PC-3 (cell line): ENCODE measurements around the gene IL17D. TPM values are rescaled to one million over a fixed set of nuclear protein-coding genes. Genes with fewer than 3 reads are reported as not detected.
"Not testable (repeated sequence)": the region's sequence is repeated elsewhere in the genome, so short reads cannot be mapped to it uniquely, and the experiment has no call there.

Experiments
- ATAC-seq: fragments of 200-7000 bp; cut with Tn5 transposase; 2 replicates; pipeline ENCODE4 v1.9.1; 2020; ENCODE audit warnings: mild to moderate bottlenecking, moderate library complexity
- BruUV-seq: library from RNA; stranded (reverse); fragments of 400-500 nt; replicated peaks from 2 replicates; lab custom pipeline; 2021; lab: Mats Ljungman, UMichigan
- CTCF ChIA-PET: fragments of 300-600 bp; sonication (Branson Sonifier 250); formaldehyde crosslinking; loops from one replicate; lab custom pipeline; 2022; ENCODE audit warnings: antibody characterized with exemption; lab: Charles Lee
- POLR2A ChIA-PET: fragments of 300-600 bp; sonication (Branson Sonifier 250); formaldehyde crosslinking; loops from one replicate; lab custom pipeline; 2022; ENCODE audit warnings: antibody characterized with exemption; ENCODE audit not compliant: unreplicated experiment; lab: Charles Lee
- DNase-seq: peaks from one replicate; pipeline ENCODE4 v3.0.0-alpha.2; 2015
- H2AFZ ChIP-seq: fragments of 300-600 bp; sonication (generic); 2 replicates; pipeline ENCODE4 v1.6.0; 2016; ENCODE audit warnings: antibody characterized with exemption, low read length
- H3F3A ChIP-seq: fragments of 300-600 bp; sonication (generic); one replicate; pipeline ENCODE4 v1.6.0; 2017; ENCODE audit warnings: antibody characterized with exemption, low read length, control low read depth, mild to moderate bottlenecking; ENCODE audit not compliant: unreplicated experiment
- H3K27ac ChIP-seq: fragments of 300-600 bp; sonication (generic); 2 replicates; pipeline ENCODE4 v1.5.1; 2016; ENCODE audit warnings: mild to moderate bottlenecking, low read length
- H3K27me3 ChIP-seq: fragments of 300-600 bp; sonication (generic); 2 replicates; pipeline ENCODE4 v1.6.1; 2016; ENCODE audit warnings: low read length, mixed read lengths
- H3K36me3 ChIP-seq: fragments of 300-600 bp; sonication (generic); 2 replicates; pipeline ENCODE4 v1.6.1; 2016; ENCODE audit warnings: low read depth, mixed run types, low read length, mixed read lengths
- H3K4me1 ChIP-seq: fragments of 300-600 bp; sonication (generic); 2 replicates; pipeline ENCODE4 v1.5.1; 2016; ENCODE audit warnings: low read length; ENCODE audit not compliant: insufficient read depth
- H3K4me2 ChIP-seq: fragments of 300-600 bp; sonication (generic); 2 replicates; pipeline ENCODE4 v1.6.0; 2016; ENCODE audit warnings: low read length
- H3K4me3 ChIP-seq: fragments of 300-600 bp; sonication (generic); 2 replicates; pipeline ENCODE4 v1.5.1; 2016; ENCODE audit warnings: mild to moderate bottlenecking, low read length, mixed read lengths
- H3K79me2 ChIP-seq: fragments of 300-600 bp; sonication (generic); 2 replicates; pipeline ENCODE4 v1.6.1; 2017; ENCODE audit warnings: low read length, mixed read lengths
- H3K9ac ChIP-seq: fragments of 300-600 bp; sonication (generic); 2 replicates; pipeline ENCODE4 v1.6.0; 2016; ENCODE audit warnings: mild to moderate bottlenecking, low read length
- H3K9me2 ChIP-seq: fragments of 300-600 bp; sonication (generic); replicated peaks from 2 replicates; pipeline ENCODE4 v1.6.1; 2016; ENCODE audit warnings: mixed run types, low read length, mixed read lengths
- H3K9me3 ChIP-seq: fragments of 300-600 bp; sonication (generic); 2 replicates; pipeline ENCODE4 v1.6.1; 2016; ENCODE audit warnings: low read length, mixed read lengths
- H4K20me1 ChIP-seq: fragments of 300-600 bp; sonication (generic); 2 replicates; pipeline ENCODE4 v1.6.1; 2016; ENCODE audit warnings: low read length, mixed read lengths
- CTCF ChIP-seq: fragments of 300-600 bp; sonication (generic); conservative IDR thresholded peaks from 2 replicates; pipeline ENCODE4 v1.5.1; 2017; ENCODE audit warnings: antibody characterized with exemption, low read depth, mild to moderate bottlenecking, low read length
- EZH2 ChIP-seq: fragments of 300-600 bp; sonication (generic); IDR thresholded peaks from one replicate; pipeline ENCODE4 v1.6.1; 2017; ENCODE audit warnings: antibody characterized with exemption, mild to moderate bottlenecking, low read length; ENCODE audit not compliant: unreplicated experiment
- EZH2phosphoT487 ChIP-seq: fragments of 300-600 bp; sonication (generic); IDR thresholded peaks from 2 replicates; pipeline ENCODE4 v1.6.1; 2018; ENCODE audit warnings: mild to moderate bottlenecking, antibody characterized with exemption, low read length, borderline replicate concordance
- intact Hi-C: fragments of 100-400 bp; cut with micrococcal nuclease; formaldehyde crosslinking; loops from 2 replicates; pipeline ENCODE4 v1.9.0; 2023
- total RNA-seq: library from RNA; depleted of rRNA; stranded (reverse); fragments of >200 nt; gene quantifications from 2 replicates; pipeline ENCODE4 v1.2.3, GENCODE V29; 2014

Gene IL17D
- total RNA-seq, 1 experiment from 2014 or later, result 1.1 TPM

DNA sequence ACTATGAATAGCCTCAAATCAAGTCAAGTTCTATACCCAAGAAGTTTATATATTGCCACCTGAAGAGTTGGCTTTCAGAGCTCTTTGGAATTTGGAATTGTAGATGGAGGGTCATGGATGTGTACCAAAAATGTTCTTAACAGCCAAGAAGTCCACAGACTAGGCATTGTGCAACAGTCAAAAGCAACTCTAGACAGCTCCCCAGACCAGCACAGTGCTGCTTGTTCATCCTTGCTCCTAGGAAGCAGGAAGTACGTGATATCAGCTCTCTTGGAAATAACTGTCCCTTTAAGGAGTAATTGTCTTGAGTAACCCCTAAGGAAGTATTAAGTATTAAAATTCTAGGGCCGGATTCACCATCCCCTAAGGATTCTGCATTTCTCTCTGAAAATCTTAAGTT, 30.7 kb upstream of the IL17D start:
- no peak for TF ChIP-seq CTCF
- TF ChIP-seq EZH2, result no peak
- no peak for TF ChIP-seq EZH2phosphoT487
- ATAC-seq (no peak), DNase-seq (no peak)
- Histone ChIP-seq H3F3A (no peaks in the 10 kb centered on the region), H3K4me3 (no peak overlapping the region), H3K27ac (no peak overlapping the region), H3K4me1 (no peaks in the 10 kb centered on the region), H4K20me1 (no peaks in the 10 kb centered on the region), H3K9me3 (no peaks in the 10 kb centered on the region), H3K4me2 (no peak overlapping the region), H3K9ac (no peak overlapping the region), H3K79me2 (no peaks in the 10 kb centered on the region), H3K36me3 (no peaks in the 10 kb centered on the region), H2AFZ (no peak overlapping the region), H3K27me3 (no peaks in the 10 kb centered on the region), H3K9me2 (no peaks in the 10 kb centered on the region)
- ChIA-PET CTCF (no interaction called here), POLR2A (no interaction called here)
- intact Hi-C loops, result no loop called here
- BruUV-seq, result no TSS peak

- Histone ChIP-seq H3K36me3 (no peaks in the 10 kb centered on the region), H3K9me3 (no peaks in the 10 kb centered on the region), H2AFZ (no peak overlapping the region), H3K4me3 (no peak overlapping the region), H3K4me2 (no peak overlapping the region), H3K27ac (no peak overlapping the region), H3K79me2 (no peaks in the 10 kb centered on the region), H3K9ac (no peak overlapping the region), H3K4me1 (no peaks in the 10 kb centered on the region), H3K9me2 (no peaks in the 10 kb centered on the region), H4K20me1 (no peaks in the 10 kb centered on the region), H3F3A (no peaks in the 10 kb centered on the region), H3K27me3 (no peaks in the 10 kb centered on the region)
- ChIA-PET POLR2A (no interaction called here), CTCF (no interaction called here)
- intact Hi-C loops, result no loop called here
- no peak for ATAC-seq
- TF ChIP-seq CTCF (no peak), EZH2phosphoT487 (no peak), EZH2 (no peak)
- no TSS peak for BruUV-seq
- DNase-seq, result no peak
These were observed 29.8 kb upstream of the IL17D start for GRCh38 chr13:20673715-20674114.

- ATAC-seq (0 out of 2 replicates have a peak, but pooled peaks have one; percentile 11), DNase-seq (no peak)
- no peaks in the 10 kb centered on the region for H4K20me1 ChIP-seq
- no peaks in the 10 kb centered on the region for H3K36me3 ChIP-seq
- no peaks in the 10 kb centered on the region for H3K9me3 ChIP-seq
- H3K79me2 ChIP-seq, result no peaks in the 10 kb centered on the region
- intact Hi-C loops, result no loop called here
- no peak overlapping the region for H2AFZ ChIP-seq
- ChIA-PET CTCF (no interaction called here), POLR2A (no interaction called here)
- H3K4me3 ChIP-seq, result no peak overlapping the region
- peaks cover 4% of the 10 kb centered on the region; the same call in 1 of the 2 replicates for H3K4me1 ChIP-seq
- H3K9me2 ChIP-seq, result no peaks in the 10 kb centered on the region
- no peak for TF ChIP-seq EZH2
- TF ChIP-seq CTCF, result no peak
- TF ChIP-seq EZH2phosphoT487, result no peak
- H3K9ac ChIP-seq, result no peak overlapping the region
- BruUV-seq, result no TSS peak
- H3K4me2 ChIP-seq, result no peak overlapping the region
- no peaks in the 10 kb centered on the region for H3F3A ChIP-seq
- H3K27me3 ChIP-seq, result no peaks in the 10 kb centered on the region
- no peak overlapping the region for H3K27ac ChIP-seq
These were observed 27.3 kb upstream of the IL17D start for GRCh38 chr13:20676213-20676612.

DNA sequence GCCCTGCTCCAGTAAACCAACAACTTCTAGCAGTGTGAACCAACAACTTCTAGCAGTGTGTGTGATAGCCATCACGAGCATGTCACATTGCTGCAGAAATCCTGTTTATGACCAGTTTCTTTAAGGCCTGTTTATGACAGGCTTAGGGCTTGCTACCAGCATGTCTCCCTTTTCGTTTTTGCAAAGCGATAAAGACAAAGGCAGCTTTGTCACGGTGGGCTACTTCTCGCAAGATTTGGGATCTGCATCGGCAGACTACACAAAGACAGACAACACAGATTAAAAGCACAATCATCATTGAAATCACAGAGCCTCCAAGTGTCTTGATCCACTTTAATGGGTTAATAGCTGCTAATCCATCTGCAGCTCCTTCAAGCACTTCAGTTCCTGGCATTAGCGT, 24.9 kb upstream of the IL17D start:
- H3K9me3 ChIP-seq, H3K36me3 ChIP-seq, BruUV-seq, H2AFZ ChIP-seq, H3F3A ChIP-seq, H3K4me3 ChIP-seq, DNase-seq, H3K4me2 ChIP-seq, ATAC-seq, H4K20me1 ChIP-seq, POLR2A ChIA-PET, H3K27ac ChIP-seq, H3K79me2 ChIP-seq, H3K9me2 ChIP-seq, H3K9ac ChIP-seq, H3K27me3 ChIP-seq, intact Hi-C loops, CTCF ChIA-PET: not testable (repeated sequence)
- peaks cover 11% of the 10 kb centered on the region; the same call in 1 of the 2 replicates for H3K4me1 ChIP-seq
